COLO829 (cell line): ENCODE data around the gene ANGPTL4.
A peak's percentile ranks its signal among the peaks of the same experiment; 100 is the strongest.
"Not testable (repeated sequence)": the region's sequence is repeated elsewhere in the genome, so short reads cannot be mapped to it uniquely, and the experiment has no call there.

ENCODE experiments used
- DNase-seq: peaks from one replicate; pipeline ENCODE4 v3.0.0; 2012; ENCODE audit warnings: low spot score

Gene ANGPTL4

GRCh38 chr19:8361921-8362793 is 1.8 kb upstream of the ANGPTL4 start:
- DNase-seq, result peak; percentile 90

- no peak for DNase-seq
These were observed 2.2 kb downstream of the ANGPTL4 start for GRCh38 chr19:8366121-8366581.

- DNase-seq, result no peak
These were observed 3.0 kb downstream of the ANGPTL4 start for GRCh38 chr19:8366961-8367326.

GRCh38 chr19:8367327-8368001 is 3.5 kb downstream of the ANGPTL4 start:
- peak; percentile 96 for DNase-seq

- DNase-seq, result no peak
These were observed 6.4 kb downstream of the ANGPTL4 start for GRCh38 chr19:8370176-8371010.

- no peak for DNase-seq
These were observed 7.3 kb downstream of the ANGPTL4 start for GRCh38 chr19:8371011-8371804.

DNA sequence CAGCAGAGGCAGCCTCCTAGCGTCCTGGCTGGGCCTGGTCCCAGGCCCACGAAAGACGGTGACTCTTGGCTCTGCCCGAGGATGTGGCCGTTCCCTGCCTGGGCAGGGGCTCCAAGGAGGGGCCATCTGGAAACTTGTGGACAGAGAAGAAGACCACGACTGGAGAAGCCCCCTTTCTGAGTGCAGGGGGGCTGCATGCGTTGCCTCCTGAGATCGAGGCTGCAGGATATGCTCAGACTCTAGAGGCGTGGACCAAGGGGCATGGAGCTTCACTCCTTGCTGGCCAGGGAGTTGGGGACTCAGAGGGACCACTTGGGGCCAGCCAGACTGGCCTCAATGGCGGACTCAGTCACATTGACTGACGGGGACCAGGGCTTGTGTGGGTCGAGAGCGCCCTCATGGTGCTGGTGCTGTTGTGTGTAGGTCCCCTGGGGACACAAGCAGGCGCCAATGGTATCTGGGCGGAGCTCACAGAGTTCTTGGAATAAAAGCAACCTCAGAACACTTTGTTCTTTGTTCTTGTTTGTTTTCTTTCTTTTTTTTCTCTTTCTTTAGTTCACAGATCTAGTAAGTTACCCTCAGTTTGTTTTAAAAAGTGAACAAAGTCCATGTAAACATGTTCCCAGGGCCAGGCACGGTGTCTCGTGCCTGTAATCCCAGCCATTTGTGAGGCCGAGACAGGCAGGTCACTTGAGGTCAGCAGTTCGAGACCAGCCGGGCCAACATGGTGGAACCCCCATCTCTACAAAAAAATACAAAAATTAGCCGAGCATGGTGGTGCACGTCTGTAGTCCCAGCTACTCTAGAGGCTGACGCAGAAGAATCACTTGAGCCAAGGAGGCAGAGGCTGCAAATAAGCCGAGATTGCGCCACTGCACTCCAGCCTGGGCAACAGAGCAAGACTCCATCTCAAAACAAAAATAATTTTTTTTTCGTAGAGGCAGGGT is 10.2 kb downstream of the ANGPTL4 start:
- DNase-seq, result no peak

- DNase-seq, result not testable (repeated sequence)
These were observed 11.8 kb downstream of the ANGPTL4 start for GRCh38 chr19:8375766-8376165.

- not testable (repeated sequence) for DNase-seq
These were observed 12.5 kb downstream of the ANGPTL4 start for GRCh38 chr19:8376373-8376974.

- DNase-seq, result no peak
These were observed 13.6 kb downstream of the ANGPTL4 start for GRCh38 chr19:8377598-8377997.

DNA sequence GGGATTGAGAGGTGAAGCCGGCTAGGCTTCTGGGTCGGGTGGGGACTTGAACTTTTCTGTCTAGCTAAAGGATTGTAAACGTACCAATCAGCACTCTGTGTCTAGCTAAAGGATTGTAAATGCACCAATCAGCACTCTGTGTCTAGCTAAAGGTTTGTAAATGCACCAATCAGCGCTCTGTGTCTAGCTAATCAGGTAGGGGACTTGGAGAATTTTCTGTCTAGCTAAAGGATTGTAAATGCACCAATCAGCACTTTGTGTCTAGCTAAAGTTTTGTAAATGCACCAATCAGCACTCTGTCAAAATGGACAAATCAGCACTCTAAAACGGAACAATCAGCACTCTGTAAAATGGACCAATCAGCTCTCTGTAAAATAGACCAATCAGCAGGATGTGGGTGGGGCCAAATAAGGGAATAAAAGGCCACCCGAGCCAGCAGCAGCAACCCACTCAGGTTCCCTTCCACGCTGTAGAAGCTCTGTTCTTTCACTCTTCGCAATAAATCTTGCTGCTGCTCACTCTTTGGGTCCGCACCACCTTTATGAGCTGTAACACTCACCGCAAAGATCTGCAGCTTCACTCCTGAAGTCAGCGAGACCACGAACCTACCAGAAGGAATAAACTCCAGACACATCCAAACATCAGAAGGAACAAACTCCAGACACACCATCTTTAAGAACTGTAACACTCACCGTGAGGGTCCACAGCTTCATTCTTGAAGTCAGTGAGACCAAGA is 15.4 kb downstream of the ANGPTL4 start:
- not testable (repeated sequence) for DNase-seq

GRCh38 chr19:8384569-8384968 is 20.6 kb downstream of the ANGPTL4 start:
- not testable (repeated sequence) for DNase-seq

DNA sequence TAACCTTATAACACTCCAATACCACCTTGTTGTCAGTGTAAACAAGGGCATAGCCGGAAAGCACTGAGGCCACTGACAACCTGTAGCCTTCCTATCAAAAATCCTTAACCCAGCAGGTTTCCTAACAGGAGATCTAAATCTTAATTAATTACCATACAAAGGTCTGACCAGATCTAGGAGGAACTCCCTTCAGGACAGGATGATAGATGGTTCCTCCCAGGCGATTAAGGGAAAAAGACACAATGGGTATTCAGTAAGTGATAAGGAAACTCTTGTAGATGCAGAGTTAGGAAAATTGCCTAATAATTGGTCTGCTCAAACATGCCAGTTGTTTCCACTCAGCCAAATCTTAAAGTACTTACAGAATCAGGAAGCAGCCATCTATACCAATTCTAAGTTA is 21.1 kb downstream of the ANGPTL4 start:
- DNase-seq, result not testable (repeated sequence)

GRCh38 chr19:8385566-8385965 is 21.6 kb downstream of the ANGPTL4 start:
- DNase-seq, result not testable (repeated sequence)

GRCh38 chr19:8386419-8386818 is 22.5 kb downstream of the ANGPTL4 start:
- DNase-seq, result not testable (repeated sequence)

GRCh38 chr19:8386990-8387389 is 23.0 kb downstream of the ANGPTL4 start:
- DNase-seq, result no peak

- no peak for DNase-seq
These were observed 24.0 kb downstream of the ANGPTL4 start for GRCh38 chr19:8387688-8388611.

DNA sequence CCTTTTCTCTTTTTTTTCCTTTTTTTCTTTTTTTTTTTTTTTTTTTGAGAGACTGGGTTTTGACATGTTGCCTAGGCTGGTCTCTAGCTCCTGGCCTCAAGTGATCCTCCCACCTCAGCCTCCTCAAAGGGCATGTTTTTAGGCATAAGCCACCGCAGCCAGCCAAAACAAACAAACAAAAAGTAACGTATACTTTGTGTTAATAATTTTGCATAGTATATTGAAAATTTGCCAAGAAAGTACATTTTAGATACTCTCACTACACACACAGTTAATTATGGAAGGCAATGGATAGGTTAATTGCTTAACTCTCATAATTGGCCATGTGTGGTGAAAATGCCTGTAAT is 24.6 kb downstream of the ANGPTL4 start:
- no peak for DNase-seq
